ENCODE measurements around the gene GPC6.

Gene GPC6

DNA sequence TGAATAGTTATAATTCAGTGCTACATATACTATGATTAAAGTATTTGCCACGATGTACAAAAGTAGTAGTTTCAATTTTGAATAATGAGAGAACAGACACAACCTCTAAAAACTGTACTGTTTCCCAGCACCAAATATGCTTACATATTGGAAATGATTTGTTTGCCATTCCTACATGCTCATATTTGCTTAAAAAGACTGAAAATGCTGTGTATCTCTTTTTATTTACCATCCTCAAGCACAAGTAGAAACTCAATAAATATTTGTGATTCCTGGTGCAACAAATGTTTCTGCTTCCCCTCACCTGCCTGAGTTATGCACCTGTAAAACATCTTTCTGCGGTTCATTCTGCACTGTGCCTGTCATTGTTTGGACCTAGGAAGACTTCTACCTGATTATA lies 740.7 kb downstream of the GPC6 start:
- no peaks in the 10 kb centered on the region for H3K4me1 ChIP-seq (ENCODE audit: control insufficient read depth in 2 of 2, insufficient read depth in 2 of 2, low read length in 2 of 2)
- no peaks in the 10 kb centered on the region for H3K9me3 ChIP-seq (ENCODE audit: control insufficient read depth in 2 of 2, low read length in 2 of 2)
- H3K27me3 ChIP-seq (ENCODE audit: control insufficient read depth in 2 of 2, insufficient read depth in 2 of 2, low read length in 2 of 2) = no peaks in the 10 kb centered on the region
- H3K36me3 ChIP-seq (ENCODE audit: control insufficient read depth in 2 of 2, insufficient read depth in 2 of 2, low read length in 2 of 2) = no peaks in the 10 kb centered on the region
- no peak overlapping the region for H3K27ac ChIP-seq (ENCODE audit: low read depth in 2 of 2, low read length in 2 of 2)
- no peak overlapping the region for H3K4me3 ChIP-seq (ENCODE audit: low read length in 2 of 2)
- H3K9ac ChIP-seq (ENCODE audit: low read depth in 1 of 2, low read length in 2 of 2) = no peak overlapping the region

DNA sequence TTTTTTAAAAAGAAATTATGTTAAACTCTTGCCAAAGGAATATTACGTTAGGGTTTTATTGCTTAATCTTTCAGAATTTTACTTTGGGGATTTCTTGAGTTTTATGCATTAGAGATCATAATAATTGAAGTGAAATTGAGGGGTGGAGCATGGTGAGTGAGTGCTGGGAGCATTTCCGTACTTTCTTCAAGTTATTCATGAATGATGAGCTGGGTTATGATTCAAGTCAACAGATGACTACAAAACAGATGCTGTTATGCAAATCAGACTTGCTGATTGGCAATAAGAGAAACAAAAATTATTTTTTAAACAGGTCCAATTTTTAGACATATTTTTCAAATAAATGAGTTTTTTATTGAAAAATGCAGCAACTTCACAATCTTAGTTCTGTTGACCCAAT lies 748.6 kb downstream of the GPC6 start:
- H3K27ac ChIP-seq (ENCODE audit: low read depth in 2 of 2, low read length in 2 of 2) = no peak overlapping the region
- no peaks in the 10 kb centered on the region for H3K9me3 ChIP-seq (ENCODE audit: control insufficient read depth in 2 of 2, low read length in 2 of 2)
- H3K4me1 ChIP-seq (ENCODE audit: control insufficient read depth in 2 of 2, insufficient read depth in 2 of 2, low read length in 2 of 2) = no peaks in the 10 kb centered on the region
- no peak overlapping the region for H3K4me3 ChIP-seq (ENCODE audit: low read length in 2 of 2)
- no peak overlapping the region for H3K9ac ChIP-seq (ENCODE audit: low read depth in 1 of 2, low read length in 2 of 2)
- H3K27me3 ChIP-seq (ENCODE audit: control insufficient read depth in 2 of 2, insufficient read depth in 2 of 2, low read length in 2 of 2) = no peaks in the 10 kb centered on the region
- H3K36me3 ChIP-seq (ENCODE audit: control insufficient read depth in 2 of 2, insufficient read depth in 2 of 2, low read length in 2 of 2) = no peaks in the 10 kb centered on the region

DNA sequence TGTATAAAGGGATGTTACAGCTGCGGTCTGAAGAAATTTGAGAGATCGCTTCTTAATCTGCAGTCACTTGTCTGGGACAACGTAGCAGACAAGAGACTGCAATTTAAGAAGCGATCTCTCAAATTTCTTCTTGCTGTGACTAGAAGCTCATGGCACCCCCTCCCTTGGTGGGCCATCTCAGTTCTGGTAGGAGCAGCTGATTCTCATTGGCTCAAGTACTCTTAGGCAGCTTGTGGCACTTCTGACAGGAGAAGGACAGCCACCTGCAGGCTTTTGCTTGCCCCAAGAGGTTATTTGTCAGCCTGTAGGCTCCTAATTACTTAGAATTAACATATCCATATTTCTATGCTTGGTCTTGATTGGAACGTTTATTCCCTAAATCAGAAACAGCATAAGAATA lies 749.9 kb downstream of the GPC6 start:
- no peaks in the 10 kb centered on the region for H3K9me3 ChIP-seq (ENCODE audit: control insufficient read depth in 2 of 2, low read length in 2 of 2)
- no peaks in the 10 kb centered on the region for H3K4me1 ChIP-seq (ENCODE audit: control insufficient read depth in 2 of 2, insufficient read depth in 2 of 2, low read length in 2 of 2)
- no peaks in the 10 kb centered on the region for H3K27me3 ChIP-seq (ENCODE audit: control insufficient read depth in 2 of 2, insufficient read depth in 2 of 2, low read length in 2 of 2)
- H3K4me3 ChIP-seq (ENCODE audit: low read length in 2 of 2) = no peak overlapping the region
- H3K36me3 ChIP-seq (ENCODE audit: control insufficient read depth in 2 of 2, insufficient read depth in 2 of 2, low read length in 2 of 2) = no peaks in the 10 kb centered on the region
- H3K27ac ChIP-seq (ENCODE audit: low read depth in 2 of 2, low read length in 2 of 2) = no peak overlapping the region
- H3K9ac ChIP-seq (ENCODE audit: low read depth in 1 of 2, low read length in 2 of 2) = no peak overlapping the region

DNA sequence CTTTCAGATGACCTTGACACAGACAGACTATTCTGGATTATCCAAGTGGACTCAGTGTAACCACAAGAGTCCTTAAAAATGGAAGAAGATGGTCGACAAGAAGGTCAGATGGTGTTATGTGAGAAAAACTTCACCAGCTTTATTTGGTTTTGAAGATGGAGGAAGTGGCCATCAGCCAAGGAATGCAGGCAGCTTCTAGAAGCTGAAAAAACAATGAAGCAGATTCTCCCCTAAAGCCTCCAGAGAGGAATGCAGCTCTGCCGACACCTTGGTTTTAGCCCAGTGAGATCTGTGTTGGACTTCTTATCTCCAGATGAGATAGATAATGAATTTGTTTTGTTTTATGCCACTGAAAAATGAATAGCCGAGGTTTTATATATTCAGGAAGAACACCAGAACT lies 751.4 kb downstream of the GPC6 start:
- no peak overlapping the region for H3K27ac ChIP-seq (ENCODE audit: low read depth in 2 of 2, low read length in 2 of 2)
- no peak overlapping the region for H3K4me3 ChIP-seq (ENCODE audit: low read length in 2 of 2)
- no peaks in the 10 kb centered on the region for H3K9me3 ChIP-seq (ENCODE audit: control insufficient read depth in 2 of 2, low read length in 2 of 2)
- H3K27me3 ChIP-seq (ENCODE audit: control insufficient read depth in 2 of 2, insufficient read depth in 2 of 2, low read length in 2 of 2) = no peaks in the 10 kb centered on the region
- no peaks in the 10 kb centered on the region for H3K36me3 ChIP-seq (ENCODE audit: control insufficient read depth in 2 of 2, insufficient read depth in 2 of 2, low read length in 2 of 2)
- H3K9ac ChIP-seq (ENCODE audit: low read depth in 1 of 2, low read length in 2 of 2) = no peak overlapping the region
- no peaks in the 10 kb centered on the region for H3K4me1 ChIP-seq (ENCODE audit: control insufficient read depth in 2 of 2, insufficient read depth in 2 of 2, low read length in 2 of 2)

DNA sequence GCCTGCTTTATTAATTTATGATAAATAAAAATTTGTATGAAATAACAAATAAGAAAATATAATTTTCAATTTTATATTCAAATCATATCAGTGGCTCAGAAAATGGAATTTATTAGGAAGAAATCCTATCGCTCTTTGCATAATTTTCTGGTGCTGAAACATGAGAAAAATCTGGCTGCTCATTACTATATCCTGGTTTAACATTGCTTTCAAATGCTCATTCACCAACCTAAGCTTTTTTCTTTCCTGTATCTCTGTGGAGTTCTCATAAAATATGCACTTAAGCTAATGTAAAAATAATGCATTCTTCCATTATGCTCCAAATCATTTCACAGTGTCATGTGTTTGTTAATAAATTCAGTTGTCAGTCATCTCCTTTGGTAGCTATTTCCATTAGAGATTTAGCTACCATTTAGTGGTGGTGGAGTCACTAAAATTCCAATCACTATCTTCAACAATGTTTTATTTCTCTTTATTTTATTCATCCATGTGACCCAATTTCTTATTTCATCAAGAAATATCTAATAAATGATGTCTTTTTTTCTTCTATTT lies 754.9 kb downstream of the GPC6 start:
- H3K4me3 ChIP-seq (ENCODE audit: low read length in 2 of 2) = no peak overlapping the region
- no peak overlapping the region for H3K9ac ChIP-seq (ENCODE audit: low read depth in 1 of 2, low read length in 2 of 2)

DNA sequence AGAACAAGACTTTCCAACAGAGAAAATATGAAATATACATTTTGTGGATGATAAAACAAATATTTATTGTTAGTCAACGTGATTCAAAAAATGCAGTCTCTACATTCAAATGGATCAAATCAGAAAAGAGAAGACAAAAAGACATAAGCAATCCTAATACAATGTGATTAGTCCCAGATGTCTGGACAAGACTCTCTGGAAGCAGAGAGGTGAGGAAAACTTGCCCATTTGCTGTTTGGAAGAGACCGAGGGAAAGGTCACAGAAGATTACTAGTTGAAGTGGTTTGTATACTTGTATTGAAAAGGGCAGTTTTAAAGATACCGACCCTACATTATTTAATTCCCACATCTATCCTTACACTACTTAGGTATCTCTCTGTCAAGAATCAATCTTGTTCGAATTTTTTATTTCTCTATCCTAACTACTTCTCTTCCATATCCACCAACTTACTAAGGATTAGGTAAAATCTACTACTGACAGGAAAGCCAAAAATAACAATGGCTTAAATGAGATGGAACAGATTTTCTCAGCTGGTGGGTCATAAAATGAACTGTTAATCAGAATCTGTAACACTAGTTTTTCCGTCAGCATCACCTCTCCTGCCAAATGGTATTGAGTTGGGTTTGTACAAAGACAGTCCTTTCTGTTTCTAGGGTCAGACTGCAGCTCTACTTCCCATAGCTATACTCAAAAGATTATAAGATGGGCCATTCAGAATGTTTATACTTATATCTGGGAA lies 755.7 kb downstream of the GPC6 start:
- Histone ChIP-seq H3K4me1 (ENCODE audit: control insufficient read depth in 2 of 2, insufficient read depth in 2 of 2, low read length in 2 of 2) (no peaks in the 10 kb centered on the region), H3K27me3 (ENCODE audit: control insufficient read depth in 2 of 2, insufficient read depth in 2 of 2, low read length in 2 of 2) (no peaks in the 10 kb centered on the region), H3K36me3 (ENCODE audit: control insufficient read depth in 2 of 2, insufficient read depth in 2 of 2, low read length in 2 of 2) (no peaks in the 10 kb centered on the region), H3K9ac (ENCODE audit: low read depth in 1 of 2, low read length in 2 of 2) (no peak overlapping the region), H3K4me3 (ENCODE audit: low read length in 2 of 2) (no peak overlapping the region), H3K27ac (ENCODE audit: low read depth in 2 of 2, low read length in 2 of 2) (no peak overlapping the region), H3K9me3 (ENCODE audit: control insufficient read depth in 2 of 2, low read length in 2 of 2) (no peaks in the 10 kb centered on the region)

More for the DNA sequence above, 754.9 kb downstream of the GPC6 start:
- Histone ChIP-seq H3K9me3 (ENCODE audit: control insufficient read depth in 2 of 2, low read length in 2 of 2) (no peaks in the 10 kb centered on the region), H3K4me1 (ENCODE audit: control insufficient read depth in 2 of 2, insufficient read depth in 2 of 2, low read length in 2 of 2) (no peaks in the 10 kb centered on the region), H3K27ac (ENCODE audit: low read depth in 2 of 2, low read length in 2 of 2) (no peak overlapping the region), H3K36me3 (ENCODE audit: control insufficient read depth in 2 of 2, insufficient read depth in 2 of 2, low read length in 2 of 2) (no peaks in the 10 kb centered on the region), H3K27me3 (ENCODE audit: control insufficient read depth in 2 of 2, insufficient read depth in 2 of 2, low read length in 2 of 2) (no peaks in the 10 kb centered on the region)

DNA sequence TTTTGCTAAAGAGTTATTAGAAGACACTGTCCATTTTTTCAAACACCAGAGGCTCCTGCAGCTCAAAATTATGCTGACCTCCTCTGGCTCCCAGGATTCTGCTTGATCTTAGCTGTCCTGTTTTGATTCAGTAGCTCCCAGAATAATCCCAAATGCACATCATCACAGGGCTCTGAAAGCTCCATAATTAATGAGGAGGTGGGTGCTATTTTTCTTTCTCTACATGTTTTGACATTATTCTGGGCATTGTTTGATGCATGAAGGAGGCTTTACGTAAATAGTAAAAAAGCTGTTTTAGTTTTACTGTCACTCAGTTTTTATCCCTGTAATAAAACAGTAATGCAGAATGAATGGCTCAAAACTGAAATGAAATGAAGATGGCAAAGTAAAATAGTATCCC lies 757.4 kb downstream of the GPC6 start:
- no peaks in the 10 kb centered on the region for H3K27me3 ChIP-seq (ENCODE audit: control insufficient read depth in 2 of 2, insufficient read depth in 2 of 2, low read length in 2 of 2)
- no peaks in the 10 kb centered on the region for H3K4me1 ChIP-seq (ENCODE audit: control insufficient read depth in 2 of 2, insufficient read depth in 2 of 2, low read length in 2 of 2)
- no peak overlapping the region for H3K27ac ChIP-seq (ENCODE audit: low read depth in 2 of 2, low read length in 2 of 2)
- H3K36me3 ChIP-seq (ENCODE audit: control insufficient read depth in 2 of 2, insufficient read depth in 2 of 2, low read length in 2 of 2) = no peaks in the 10 kb centered on the region
- H3K4me3 ChIP-seq (ENCODE audit: low read length in 2 of 2) = no peak overlapping the region
- no peaks in the 10 kb centered on the region for H3K9me3 ChIP-seq (ENCODE audit: control insufficient read depth in 2 of 2, low read length in 2 of 2)
- H3K9ac ChIP-seq (ENCODE audit: low read depth in 1 of 2, low read length in 2 of 2) = no peak overlapping the region

DNA sequence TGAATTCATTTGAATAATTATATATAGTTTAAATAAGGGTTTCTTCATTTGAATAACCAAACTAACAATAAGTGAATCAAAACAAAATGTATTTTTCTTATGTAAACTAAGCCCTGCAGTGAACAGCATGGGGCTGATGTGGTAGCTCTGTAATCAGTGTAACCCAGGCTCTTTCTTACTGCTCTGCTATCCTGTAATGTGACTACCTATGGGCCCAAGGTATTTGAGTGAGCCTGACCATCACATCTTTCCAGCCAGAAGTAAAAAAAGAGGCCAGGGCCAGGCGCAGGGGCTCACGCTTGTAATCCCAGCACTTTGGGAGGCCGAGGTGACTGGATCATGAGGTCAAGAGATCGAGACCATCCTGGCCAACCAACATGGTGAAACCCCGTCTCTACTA lies 758.3 kb downstream of the GPC6 start:
- Histone ChIP-seq H3K27me3 (ENCODE audit: control insufficient read depth in 2 of 2, insufficient read depth in 2 of 2, low read length in 2 of 2) (no peaks in the 10 kb centered on the region), H3K36me3 (ENCODE audit: control insufficient read depth in 2 of 2, insufficient read depth in 2 of 2, low read length in 2 of 2) (no peaks in the 10 kb centered on the region), H3K4me3 (ENCODE audit: low read length in 2 of 2) (no peak overlapping the region), H3K27ac (ENCODE audit: low read depth in 2 of 2, low read length in 2 of 2) (no peak overlapping the region), H3K4me1 (ENCODE audit: control insufficient read depth in 2 of 2, insufficient read depth in 2 of 2, low read length in 2 of 2) (no peaks in the 10 kb centered on the region), H3K9me3 (ENCODE audit: control insufficient read depth in 2 of 2, low read length in 2 of 2) (no peaks in the 10 kb centered on the region), H3K9ac (ENCODE audit: low read depth in 1 of 2, low read length in 2 of 2) (no peak overlapping the region)

DNA sequence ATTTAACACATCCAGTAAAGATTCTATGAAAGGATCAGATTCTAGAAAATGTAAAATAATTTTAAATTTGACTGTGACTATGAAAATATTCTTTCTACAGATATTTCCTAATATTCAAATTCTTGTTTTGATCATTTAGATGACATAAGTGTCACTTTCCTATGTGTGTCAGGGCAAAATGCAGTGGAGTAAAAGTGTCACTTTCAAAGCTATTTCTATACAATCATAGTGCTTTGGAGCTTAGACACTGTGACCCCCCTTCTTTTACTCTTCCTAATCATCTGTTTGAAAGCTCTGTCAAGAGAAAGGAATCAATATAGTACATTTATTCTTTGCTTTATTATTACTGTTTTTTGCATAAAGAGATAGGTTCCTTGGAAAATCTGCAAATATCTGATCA lies 760.9 kb downstream of the GPC6 start:
- H3K36me3 ChIP-seq (ENCODE audit: control insufficient read depth in 2 of 2, insufficient read depth in 2 of 2, low read length in 2 of 2) = no peaks in the 10 kb centered on the region
- H3K4me1 ChIP-seq (ENCODE audit: control insufficient read depth in 2 of 2, insufficient read depth in 2 of 2, low read length in 2 of 2) = no peaks in the 10 kb centered on the region
- no peak overlapping the region for H3K9ac ChIP-seq (ENCODE audit: low read depth in 1 of 2, low read length in 2 of 2)
- H3K27ac ChIP-seq (ENCODE audit: low read depth in 2 of 2, low read length in 2 of 2) = no peak overlapping the region
- H3K9me3 ChIP-seq (ENCODE audit: control insufficient read depth in 2 of 2, low read length in 2 of 2) = no peaks in the 10 kb centered on the region
- H3K4me3 ChIP-seq (ENCODE audit: low read length in 2 of 2) = no peak overlapping the region
- H3K27me3 ChIP-seq (ENCODE audit: control insufficient read depth in 2 of 2, insufficient read depth in 2 of 2, low read length in 2 of 2) = no peaks in the 10 kb centered on the region

DNA sequence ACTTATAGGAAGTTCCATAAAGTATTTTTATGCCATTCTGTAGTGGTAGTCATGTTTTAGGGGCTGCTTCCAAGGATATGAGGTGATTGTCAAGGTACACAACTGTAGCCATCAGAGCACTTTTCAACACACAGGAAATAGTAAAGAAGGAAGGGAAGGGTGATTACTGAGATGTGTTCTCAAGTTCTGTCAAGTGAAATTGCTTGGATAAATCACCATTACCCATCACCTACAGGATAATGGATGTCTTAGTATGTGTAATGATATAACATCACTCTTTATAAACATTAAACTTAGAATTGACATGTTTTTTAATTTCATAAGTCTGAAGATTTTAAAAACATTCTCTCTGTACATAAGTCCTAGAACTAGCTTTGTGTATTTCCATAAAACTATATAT lies 765.0 kb downstream of the GPC6 start:
- no peaks in the 10 kb centered on the region for H3K27me3 ChIP-seq (ENCODE audit: control insufficient read depth in 2 of 2, insufficient read depth in 2 of 2, low read length in 2 of 2)
- H3K9me3 ChIP-seq (ENCODE audit: control insufficient read depth in 2 of 2, low read length in 2 of 2) = no peaks in the 10 kb centered on the region
- no peak overlapping the region for H3K4me3 ChIP-seq (ENCODE audit: low read length in 2 of 2)
- H3K27ac ChIP-seq (ENCODE audit: low read depth in 2 of 2, low read length in 2 of 2) = no peak overlapping the region
- no peaks in the 10 kb centered on the region for H3K4me1 ChIP-seq (ENCODE audit: control insufficient read depth in 2 of 2, insufficient read depth in 2 of 2, low read length in 2 of 2)
- no peaks in the 10 kb centered on the region for H3K36me3 ChIP-seq (ENCODE audit: control insufficient read depth in 2 of 2, insufficient read depth in 2 of 2, low read length in 2 of 2)
- no peak overlapping the region for H3K9ac ChIP-seq (ENCODE audit: low read depth in 1 of 2, low read length in 2 of 2)
